Myocyte (in vitro differentiated cells): Measurements from ENCODE around the gene BBIP1. TPM values are rescaled to one million over a fixed set of nuclear protein-coding genes. Genes with fewer than 3 reads are reported as not detected.
"Not testable (repeated sequence)": the region's sequence is repeated elsewhere in the genome, so short reads cannot be mapped to it uniquely, and the experiment has no call there.

Experiments used
- DNase-seq: peaks from one replicate; pipeline ENCODE4 v3.0.0-alpha.2; 2012; ENCODE audit warnings: low read depth
- total RNA-seq: library from RNA; depleted of rRNA; stranded (reverse); fragments of >200 nt; gene quantifications from 2 replicates; pipeline ENCODE4 v1.2.3, GENCODE V29; 2014

The BBIP1 gene
- total RNA-seq, 1 donor from 2014 or later = 18.4 TPM

- no peak for DNase-seq
These were observed 5.0 kb upstream of the BBIP1 start for GRCh38 chr10:110923856-110924493.

GRCh38 chr10:110919971-110920881 is 1.2 kb upstream of the BBIP1 start:
- DNase-seq = peak; percentile 57

GRCh38 chr10:110919349-110919931 is 460 bp upstream of the BBIP1 start, which contains the start of gene SHOC2:
Gene SHOC2 (plus strand): TSS chr10:110919604. CDS start chr10:110964359, 44,755 bp downstream.
- no peak for DNase-seq

- peak; percentile 96 for DNase-seq
These were observed 724 bp downstream of the BBIP1 start for GRCh38 chr10:110918269-110918642.

GRCh38 chr10:110916554-110917346 is 2.2 kb downstream of the BBIP1 start:
- no peak for DNase-seq

- DNase-seq = not testable (repeated sequence)
These were observed 3.4 kb downstream of the BBIP1 start for GRCh38 chr10:110915600-110915999.

GRCh38 chr10:110915035-110915434 is 3.9 kb downstream of the BBIP1 start:
- no peak for DNase-seq

- DNase-seq = no peak
These were observed 4.5 kb downstream of the BBIP1 start for GRCh38 chr10:110914431-110914830.

- peak; percentile 25 for DNase-seq
These were observed 6.6 kb downstream of the BBIP1 start for GRCh38 chr10:110912374-110912773.

- no peak for DNase-seq
These were observed 8.8 kb downstream of the BBIP1 start for GRCh38 chr10:110910138-110910537.

GRCh38 chr10:110903280-110904278 is 15.4 kb downstream of the BBIP1 start:
- DNase-seq = no peak

- DNase-seq = no peak
These were observed 16.8 kb downstream of the BBIP1 start for GRCh38 chr10:110901954-110902819.

- DNase-seq = no peak
These were observed 18.0 kb downstream of the BBIP1 start for GRCh38 chr10:110900983-110901382.

- no peak for DNase-seq
These were observed 20.6 kb downstream of the BBIP1 start for GRCh38 chr10:110898391-110898790.

- no peak for DNase-seq
These were observed 21.8 kb downstream of the BBIP1 start for GRCh38 chr10:110897184-110897583.

GRCh38 chr10:110893559-110894179 is 25.3 kb downstream of the BBIP1 start:
- peak; percentile 52 for DNase-seq

- no peak for DNase-seq
These were observed 26.2 kb downstream of the BBIP1 start for GRCh38 chr10:110892602-110893288.

GRCh38 chr10:110887560-110887959 is 31.4 kb downstream of the BBIP1 start:
- DNase-seq = no peak
